Activated gamma-delta T cell treated with Interleukin-2 at 50 U/mL for 16 hours (primary cell): ENCODE measurements around the gene TSGA10IP.
A peak's percentile ranks its signal among the peaks of the same experiment; 100 is the strongest.

Experiments
- DNase-seq: peaks from one replicate; pipeline ENCODE4 v3.0.0-alpha.2; 2020

Gene TSGA10IP

GRCh38 chr11:65945430-65945911 is at the start of gene TSGA10IP:
TSGA10IP (plus strand) TSS chr11:65945480; CDS start chr11:65945676, 196 bp downstream.
- DNase-seq: no peak

DNA sequence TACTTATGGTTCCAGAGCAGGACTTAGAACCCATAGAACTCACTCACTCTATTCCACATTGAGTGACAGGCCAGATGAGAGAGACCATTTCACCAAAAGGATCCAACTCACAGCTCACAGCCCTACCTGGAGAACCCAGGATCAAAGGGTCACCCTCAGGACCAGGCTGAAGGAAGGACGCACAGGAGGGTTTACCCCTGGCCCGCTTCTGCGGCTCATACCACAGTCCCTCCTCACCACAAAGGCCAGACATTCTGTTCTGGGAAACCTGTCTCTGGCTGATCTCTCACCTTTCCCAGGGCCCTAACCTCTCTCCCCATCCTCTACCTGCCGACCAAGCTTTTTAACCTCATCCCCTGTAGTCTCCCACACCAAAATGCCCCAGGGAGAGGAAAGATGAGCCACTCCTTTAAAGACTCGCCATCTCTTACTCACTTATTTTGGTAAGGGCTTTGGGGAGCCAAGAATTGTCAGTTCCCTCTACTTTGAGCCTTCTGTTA is 49.7 kb upstream of the TSGA10IP start:
- no peak for DNase-seq

DNA sequence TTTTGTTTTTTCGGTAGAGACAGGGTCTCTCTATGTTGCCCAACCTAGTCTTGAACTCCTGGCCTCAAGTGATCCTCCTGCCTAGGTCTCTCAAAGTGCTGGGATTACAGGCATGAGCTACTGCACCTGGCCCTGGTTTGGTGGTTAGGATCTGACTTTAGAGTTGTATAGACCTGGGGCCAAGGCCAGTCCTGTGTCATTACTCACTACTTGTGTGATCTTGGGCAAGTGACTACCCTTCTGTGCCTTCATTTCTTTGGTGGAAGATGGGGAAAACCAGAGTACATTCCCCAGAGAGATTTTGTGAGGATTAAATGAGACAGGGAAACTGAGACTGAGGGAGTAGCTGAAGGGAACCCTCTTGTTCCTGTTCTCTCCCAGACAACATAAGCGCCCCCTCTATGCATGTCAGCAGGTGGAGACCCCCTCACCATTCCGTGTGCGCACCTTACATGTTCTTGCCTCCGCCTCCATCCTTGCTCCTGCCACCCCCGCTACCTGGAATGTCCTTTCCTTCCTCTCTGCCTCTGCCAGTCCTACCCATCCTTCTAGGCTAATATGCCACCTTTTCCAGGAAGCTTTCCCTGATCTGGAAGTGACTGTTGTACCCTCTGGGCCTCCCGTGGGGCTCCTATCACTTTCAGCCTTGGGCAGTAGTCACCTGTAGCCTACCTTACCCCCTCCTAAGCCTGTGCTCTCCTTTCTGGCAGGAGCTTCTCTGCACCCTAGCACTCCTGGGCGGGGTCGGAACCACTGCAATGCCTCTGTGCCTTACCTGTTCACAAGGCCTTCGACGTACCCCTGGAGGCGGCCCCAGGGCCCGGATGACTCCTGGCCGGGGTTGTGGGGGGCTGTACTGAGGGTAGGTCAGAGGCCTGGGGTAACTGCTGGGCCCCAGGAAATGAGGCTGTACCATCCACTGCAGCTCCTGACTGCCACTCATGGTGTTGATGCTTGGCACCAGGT is 49.0 kb upstream of the TSGA10IP start:
- no peak for DNase-seq

DNA sequence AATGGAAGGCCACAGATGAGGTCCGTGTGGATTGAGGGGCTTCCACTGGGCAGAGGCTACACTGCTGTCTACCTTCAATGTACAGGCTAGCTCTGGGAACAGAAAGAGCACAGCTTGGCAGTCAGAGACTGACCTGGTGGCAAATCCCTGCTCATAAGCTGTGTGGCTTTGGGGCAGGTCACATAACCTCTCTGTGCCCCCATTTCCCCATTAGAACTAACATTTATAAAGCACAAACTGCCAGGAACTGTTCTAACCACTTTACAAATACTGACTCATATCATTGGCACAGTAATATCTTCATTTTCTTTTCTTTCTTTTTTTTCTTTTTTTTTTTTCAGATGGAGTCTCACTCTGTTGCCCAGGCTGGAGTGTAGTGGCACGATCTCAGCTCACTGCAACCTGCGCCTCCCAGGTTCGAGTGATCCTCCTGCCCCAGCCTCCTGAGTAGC is 48.2 kb upstream of the TSGA10IP start:
- no peak for DNase-seq

GRCh38 chr11:65898656-65899355 is 46.5 kb upstream of the TSGA10IP start:
- no peak for DNase-seq

GRCh38 chr11:65899356-65900124 is 45.7 kb upstream of the TSGA10IP start:
- peak; percentile 59 for DNase-seq

DNA sequence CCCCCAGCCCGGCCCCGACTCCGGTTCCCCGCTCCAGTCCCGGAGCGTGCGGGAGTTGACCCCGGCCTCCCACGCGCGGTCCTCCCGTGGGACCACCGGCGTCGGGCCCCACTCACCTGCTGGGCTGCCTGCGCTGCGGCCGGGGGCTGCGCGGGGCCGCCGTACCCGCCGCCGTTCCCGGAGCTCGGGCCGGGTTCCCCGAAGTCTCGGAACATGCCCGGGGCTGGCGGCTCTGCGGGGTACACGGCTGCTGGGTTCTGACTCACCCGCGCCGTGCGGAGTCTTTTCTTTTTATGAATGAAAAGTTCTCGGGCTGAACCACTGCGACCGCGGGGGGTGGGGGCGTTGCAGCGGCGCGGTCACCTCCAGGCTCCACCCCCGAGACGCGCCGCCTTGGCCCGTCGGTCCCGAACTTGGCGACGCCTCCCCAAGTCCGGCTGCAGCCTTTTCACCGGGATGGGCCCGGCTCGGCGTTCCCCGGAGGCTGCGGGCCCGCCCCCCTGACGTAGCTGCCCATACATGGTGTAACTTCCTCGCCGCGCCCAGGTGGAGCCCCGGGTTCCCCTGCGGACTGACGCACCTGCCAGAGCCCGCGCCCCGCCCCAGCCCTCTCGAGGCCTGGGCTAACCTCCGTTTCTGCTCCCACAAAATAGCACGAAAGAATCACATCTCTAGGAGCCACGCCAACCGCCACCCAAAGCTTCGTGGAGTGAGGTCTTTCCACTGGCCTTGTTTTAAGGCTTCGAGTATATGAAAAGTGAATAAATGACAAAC is 45.0 kb upstream of the TSGA10IP start, which contains the start of gene FOSL1:
FOSL1 (minus strand) TSS at position 264 of the 774 bp plus-strand sequence; CDS start at position 215, 49 bp downstream.
- DNase-seq: peak; percentile 86

GRCh38 chr11:65900899-65901180 is 44.4 kb upstream of the TSGA10IP start:
- no peak for DNase-seq

DNA sequence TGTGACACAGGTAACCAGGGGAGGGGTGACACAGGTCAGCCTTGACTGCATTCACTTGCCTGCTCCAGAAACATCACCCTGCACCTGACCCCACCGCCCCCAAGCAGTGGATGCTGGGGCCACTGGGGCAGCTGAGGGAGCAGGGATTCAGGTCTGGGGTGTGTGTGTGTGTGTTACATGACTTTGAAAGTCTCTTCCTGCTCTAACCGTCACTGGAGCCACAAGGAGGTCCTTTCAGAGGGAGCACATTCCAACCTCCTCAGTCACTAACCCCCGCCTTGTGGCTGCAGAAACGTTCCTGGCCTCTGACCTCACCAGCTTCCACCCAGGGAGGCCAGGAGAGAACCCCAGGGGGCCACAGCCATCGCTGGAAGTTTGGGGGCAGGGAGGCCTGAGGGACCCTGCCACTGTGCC is 42.2 kb upstream of the TSGA10IP start:
- DNase-seq: no peak

GRCh38 chr11:65903715-65904114 is 41.6 kb upstream of the TSGA10IP start:
- DNase-seq: no peak

DNA sequence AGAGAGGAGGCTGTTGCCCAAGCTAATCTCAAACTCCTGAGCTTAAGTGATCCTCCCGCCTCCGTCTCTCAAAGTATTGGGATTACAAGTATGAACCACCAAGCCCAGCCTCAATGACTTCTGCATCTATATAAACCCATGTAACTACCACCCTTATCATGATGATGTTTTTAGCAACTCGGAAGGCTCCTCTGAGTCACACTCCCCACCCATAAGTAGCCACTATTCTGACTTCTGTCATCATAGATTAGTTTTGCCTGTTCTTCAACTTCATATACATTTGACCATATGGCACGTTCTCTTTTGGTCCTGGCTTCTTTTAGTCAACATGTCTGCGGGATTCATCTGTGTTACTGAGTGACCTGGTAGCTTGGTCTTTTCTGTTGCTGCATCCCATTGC is 38.7 kb upstream of the TSGA10IP start:
- no peak for DNase-seq

- no peak for DNase-seq
Observed at GRCh38 chr11:65907878-65908277, 37.4 kb upstream of the TSGA10IP start.

DNA sequence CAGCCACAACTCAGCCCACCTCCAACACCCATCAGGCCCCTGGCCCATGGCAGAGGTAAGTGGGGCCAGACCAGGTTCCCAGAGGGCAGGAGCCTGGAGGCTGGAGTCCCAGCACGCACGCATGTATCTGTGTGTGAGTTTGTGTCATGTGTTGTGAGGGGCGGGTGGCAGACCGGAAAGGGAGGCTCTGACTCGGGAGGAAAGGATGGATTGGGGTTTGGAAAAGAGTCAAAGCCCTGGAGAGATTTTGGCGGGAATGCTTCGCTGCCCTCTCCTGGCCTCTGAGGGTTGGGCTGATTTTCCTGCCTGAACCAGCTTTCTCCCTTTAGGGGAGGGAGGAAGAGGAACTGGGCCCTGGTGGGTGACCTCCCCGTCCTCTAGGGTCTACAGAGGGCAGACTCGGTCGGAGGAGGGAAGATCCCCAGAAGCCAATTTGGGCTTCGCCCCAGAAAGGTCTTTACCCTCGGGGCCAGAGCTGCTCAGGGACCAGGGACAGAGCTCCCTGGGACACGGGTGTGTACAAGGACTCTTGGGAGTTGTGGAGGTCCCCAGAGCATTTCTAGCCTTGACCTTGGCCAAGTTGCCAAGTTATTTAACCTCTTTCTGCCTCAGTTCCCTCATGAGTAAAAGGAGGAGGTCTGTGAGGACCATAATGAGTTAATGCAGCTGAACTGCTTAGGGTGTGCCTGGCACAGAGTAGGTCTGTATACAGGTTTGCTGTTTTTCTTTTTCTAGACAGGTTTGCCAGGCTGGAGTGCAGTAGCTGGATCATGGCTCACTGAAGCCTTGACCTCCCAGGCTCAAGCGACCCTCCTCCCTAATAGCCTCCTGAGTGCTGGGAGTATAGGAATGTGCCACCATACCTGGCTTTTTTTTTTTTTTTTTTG is 33.4 kb upstream of the TSGA10IP start:
- DNase-seq: no peak

DNA sequence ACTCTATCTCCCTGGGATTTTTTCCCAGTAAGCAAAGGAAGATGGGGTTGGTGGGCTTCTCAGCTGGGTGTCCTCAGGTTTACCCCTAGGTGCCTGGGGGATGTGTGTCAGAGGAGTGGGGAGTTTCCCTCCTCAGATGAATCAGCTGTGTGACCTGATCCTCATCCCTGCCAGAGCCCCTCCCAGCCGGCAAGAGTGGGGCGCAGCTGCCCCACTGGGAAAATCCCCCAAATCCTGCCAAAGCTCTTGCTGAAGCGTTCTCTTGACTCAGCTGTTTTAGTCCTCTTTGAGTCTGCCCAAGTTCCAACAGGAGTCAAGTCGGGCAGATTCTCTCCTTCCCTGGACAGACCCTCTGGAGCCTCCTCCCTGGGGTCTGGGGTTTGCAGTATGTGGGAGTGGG is 32.4 kb upstream of the TSGA10IP start:
- no peak for DNase-seq

DNA sequence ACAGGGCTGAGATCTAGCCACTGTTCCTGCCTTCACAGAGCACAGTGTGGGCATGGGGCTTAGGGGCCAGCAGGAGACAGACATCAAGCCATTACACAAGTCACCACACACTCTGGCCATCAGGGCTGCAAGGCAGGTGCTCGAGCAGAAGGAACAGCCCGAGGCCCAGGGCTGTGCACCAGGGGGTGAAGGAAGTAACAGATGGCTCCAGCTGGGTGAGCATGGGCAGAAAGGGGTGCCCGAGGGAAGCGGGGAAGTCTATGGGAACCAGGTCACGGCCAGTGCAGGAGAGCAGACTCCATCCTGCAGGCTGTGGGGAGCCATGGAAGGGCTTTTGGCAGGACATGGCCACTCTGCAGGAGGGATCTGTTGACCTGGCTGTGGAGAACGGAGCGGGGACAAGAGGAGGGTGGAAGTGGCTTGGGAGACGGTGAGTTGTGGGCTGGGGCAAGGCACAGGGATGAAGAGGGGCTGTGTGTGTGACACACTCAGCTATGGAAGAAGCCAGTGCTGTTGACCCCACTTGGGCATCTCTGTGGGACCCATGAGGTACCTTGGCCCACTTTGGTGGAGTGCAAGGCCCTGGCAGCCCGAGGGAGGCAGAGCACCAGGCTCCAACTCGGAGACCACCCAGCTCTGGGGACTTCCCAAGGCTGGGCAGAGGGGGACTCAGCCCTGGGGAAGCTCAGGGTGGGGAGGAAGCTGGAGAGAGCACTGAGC is 30.0 kb upstream of the TSGA10IP start:
- no peak for DNase-seq

GRCh38 chr11:65915821-65916251 is 29.4 kb upstream of the TSGA10IP start:
- no peak for DNase-seq

- no peak for DNase-seq
Observed at GRCh38 chr11:65916391-65916790, 28.9 kb upstream of the TSGA10IP start.

DNA sequence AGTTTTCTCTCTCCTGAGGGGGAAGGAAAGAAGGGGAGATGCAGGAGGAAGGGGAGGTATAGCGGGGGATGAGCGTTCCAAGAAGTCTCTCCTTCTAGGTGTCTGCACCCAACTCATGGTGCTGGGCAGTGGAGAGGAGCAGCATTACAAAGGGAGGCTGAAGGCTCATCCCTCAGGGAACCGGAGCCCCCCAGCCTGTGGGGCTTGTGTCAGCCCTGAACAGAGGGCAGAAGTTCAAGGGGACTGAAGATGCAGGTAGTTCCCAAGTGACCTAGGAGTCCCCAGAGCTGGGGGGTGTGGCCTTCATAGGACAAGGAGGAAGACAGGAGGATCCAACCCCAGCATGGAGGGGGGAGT is 28.2 kb upstream of the TSGA10IP start:
- no peak for DNase-seq

DNA sequence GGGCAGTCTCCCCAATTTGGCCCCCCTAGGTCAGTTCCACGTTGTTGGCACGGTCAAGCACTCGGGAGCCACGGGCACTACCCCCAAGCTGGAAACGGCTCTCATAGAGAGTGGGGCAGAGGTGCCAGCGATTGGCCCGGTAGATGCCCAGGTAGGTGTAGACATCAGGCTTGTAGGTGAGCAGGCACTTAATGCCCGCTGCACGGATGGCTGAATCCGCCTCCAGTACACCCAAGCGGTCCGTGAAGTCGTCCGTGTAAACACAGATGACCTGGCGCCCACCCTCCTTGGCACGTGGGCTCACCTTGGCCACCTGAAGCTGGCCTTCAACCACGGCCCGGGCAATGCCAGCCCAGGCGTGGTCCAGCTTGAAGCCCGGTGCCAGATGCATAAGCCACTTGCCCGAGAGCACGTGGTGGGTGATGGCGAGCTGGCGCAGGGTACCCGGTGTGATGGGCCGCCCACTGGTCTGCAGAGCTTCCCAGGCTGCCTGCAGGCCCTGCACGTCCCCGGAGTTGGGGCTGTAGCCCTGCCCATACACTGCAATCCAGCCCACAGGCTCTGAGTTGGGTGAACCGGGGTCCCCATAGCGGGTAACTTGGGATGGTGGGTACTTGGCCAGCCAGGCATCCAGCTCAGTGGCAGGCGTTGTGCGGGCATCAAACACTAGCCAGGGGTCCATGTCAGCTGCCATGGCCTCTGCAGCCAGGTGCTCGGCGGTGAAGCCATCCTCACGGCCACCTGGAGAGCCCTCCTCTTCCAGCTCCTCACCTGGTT is 27.7 kb upstream of the TSGA10IP start:
- no peak for DNase-seq
